HEK293 (cell line): ENCODE measurements around the gene MFAP5.

Source experiments
- BCL11A ChIP-seq: fragments of 450-650 bp; formaldehyde crosslinking; IDR thresholded peaks from 2 replicates; pipeline ENCODE4 v1.5.1; 2016; ENCODE audit warnings: low read depth, missing biosample characterization, missing genetic modification characterization
- CTCF ChIP-seq: fragments of 450-650 bp; formaldehyde crosslinking; IDR thresholded peaks from 2 replicates; pipeline ENCODE4 v1.5.1; 2016; ENCODE audit warnings: missing biosample characterization, missing genetic modification characterization
- ZBTB8A ChIP-seq: fragments of 450-650 bp; formaldehyde crosslinking; IDR thresholded peaks from 2 replicates; pipeline ENCODE4 v1.5.1; 2016; ENCODE audit warnings: missing biosample characterization, missing genetic modification characterization
- ZFP41 ChIP-seq: fragments of 450-650 bp; formaldehyde crosslinking; IDR thresholded peaks from 2 replicates; pipeline ENCODE4 v1.5.1; 2016; ENCODE audit warnings: missing biosample characterization, missing genetic modification characterization, borderline replicate concordance
- ZNF18 ChIP-seq: fragments of 450-650 bp; formaldehyde crosslinking; IDR thresholded peaks from 2 replicates; pipeline ENCODE4 v1.5.1; 2016; ENCODE audit warnings: missing biosample characterization, missing genetic modification characterization
- ZNF280D ChIP-seq: fragments of 450-650 bp; formaldehyde crosslinking; IDR thresholded peaks from 2 replicates; pipeline ENCODE4 v1.5.1; 2016; ENCODE audit warnings: missing biosample characterization, missing genetic modification characterization
- ZNF549 ChIP-seq: fragments of 450-650 bp; IDR thresholded peaks from 2 replicates; pipeline ENCODE4 v1.5.1; 2018; ENCODE audit warnings: missing biosample characterization, missing genetic modification characterization, mild to moderate bottlenecking, inconsistent platforms, moderate library complexity
- ZNF585B ChIP-seq: fragments of 450-650 bp; formaldehyde crosslinking; IDR thresholded peaks from 2 replicates; pipeline ENCODE4 v1.5.1; 2016; ENCODE audit warnings: missing biosample characterization, missing genetic modification characterization

- TF ChIP-seq CTCF (tag by site-specific recombination) (no peak), ZBTB8A (no peak), BCL11A (tag by site-specific recombination) (no peak), ZNF549 (tag by site-specific recombination) (no peak), ZNF280D (tag by site-specific recombination) (no peak), ZFP41 (no peak), ZNF585B (no peak), ZNF18 (tag by site-specific recombination) (no peak)
Measured at GRCh38 chr12:8664228-8664913, 1.7 kb upstream of the MFAP5 start.
